Measurements from ENCODE around the gene MSRB2.
"Not testable (repeated sequence)": the region's sequence is repeated elsewhere in the genome, so short reads cannot be mapped to it uniquely, and the experiment has no call there.

Gene MSRB2

DNA sequence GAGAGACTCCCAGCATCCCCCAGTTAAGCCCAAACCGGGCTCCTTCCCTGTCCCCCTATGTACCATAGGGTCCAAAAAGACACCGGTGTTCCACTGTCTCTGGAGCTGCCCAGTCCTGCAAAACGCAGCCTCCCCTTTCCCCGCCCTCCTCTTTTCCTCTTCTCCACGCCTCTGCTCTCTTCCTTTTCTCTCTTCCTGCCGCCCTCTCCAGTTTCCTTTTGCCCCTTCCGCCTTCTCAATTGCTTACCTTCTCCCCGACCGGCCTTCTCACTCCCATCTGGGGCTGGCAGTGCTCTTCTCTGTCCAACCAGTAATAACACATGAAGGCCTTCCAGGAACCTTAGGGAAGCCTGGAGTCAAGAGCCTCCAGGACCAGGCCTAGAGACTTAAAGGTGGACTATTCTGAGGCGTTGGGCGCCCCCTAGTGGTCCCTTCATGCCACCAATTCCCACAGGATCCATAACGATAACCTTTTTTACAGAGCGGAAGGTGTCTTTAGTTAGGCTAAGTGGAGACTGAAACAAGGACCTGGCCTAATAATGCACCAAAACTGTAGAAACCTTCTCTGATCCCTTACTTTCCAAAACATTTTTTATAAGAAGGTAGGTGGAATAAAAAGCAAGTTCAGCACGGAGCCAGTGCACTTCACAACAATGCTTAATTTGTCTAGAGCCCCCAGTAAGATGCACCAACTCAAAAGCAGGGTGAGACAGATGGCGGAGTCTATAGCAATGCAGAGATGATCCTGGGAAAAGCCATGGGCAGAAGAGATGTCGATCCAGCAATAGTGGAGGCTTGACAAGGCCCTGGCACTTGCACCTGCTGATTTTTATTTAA is 27.2 kb upstream of the MSRB2 start:
- Histone ChIP-seq H3K9me3 (ENCODE audit: control insufficient read depth, insufficient read depth, low read length) (no peaks in the 10 kb centered on the region), H3K27me3 (ENCODE audit: control insufficient read depth, low read length) (peaks cover 17% of the 10 kb centered on the region), H3K4me2 (ENCODE audit: low read length) (no peak overlapping the region), H3K4me3 (ENCODE audit: low read length) (no peak overlapping the region), H4K20me1 (ENCODE audit: control insufficient read depth, insufficient read depth, low read depth, low read length) (no peaks in the 10 kb centered on the region), H3F3A (ENCODE audit: control insufficient read depth, insufficient read depth) (no peaks in the 10 kb centered on the region), H3K27ac (ENCODE audit: low read depth, low read length) (no peak overlapping the region), H3K4me1 (ENCODE audit: control insufficient read depth, low read length) (no peaks in the 10 kb centered on the region), H3K79me2 (ENCODE audit: control insufficient read depth, low read length) (no peaks in the 10 kb centered on the region), H3K36me3 (ENCODE audit: control insufficient read depth, low read length) (no peaks in the 10 kb centered on the region), H3K9me2 (replicated peaks; ENCODE audit: control insufficient read depth, low read length) (no peaks in the 10 kb centered on the region)
- TF ChIP-seq, protein P1, sequence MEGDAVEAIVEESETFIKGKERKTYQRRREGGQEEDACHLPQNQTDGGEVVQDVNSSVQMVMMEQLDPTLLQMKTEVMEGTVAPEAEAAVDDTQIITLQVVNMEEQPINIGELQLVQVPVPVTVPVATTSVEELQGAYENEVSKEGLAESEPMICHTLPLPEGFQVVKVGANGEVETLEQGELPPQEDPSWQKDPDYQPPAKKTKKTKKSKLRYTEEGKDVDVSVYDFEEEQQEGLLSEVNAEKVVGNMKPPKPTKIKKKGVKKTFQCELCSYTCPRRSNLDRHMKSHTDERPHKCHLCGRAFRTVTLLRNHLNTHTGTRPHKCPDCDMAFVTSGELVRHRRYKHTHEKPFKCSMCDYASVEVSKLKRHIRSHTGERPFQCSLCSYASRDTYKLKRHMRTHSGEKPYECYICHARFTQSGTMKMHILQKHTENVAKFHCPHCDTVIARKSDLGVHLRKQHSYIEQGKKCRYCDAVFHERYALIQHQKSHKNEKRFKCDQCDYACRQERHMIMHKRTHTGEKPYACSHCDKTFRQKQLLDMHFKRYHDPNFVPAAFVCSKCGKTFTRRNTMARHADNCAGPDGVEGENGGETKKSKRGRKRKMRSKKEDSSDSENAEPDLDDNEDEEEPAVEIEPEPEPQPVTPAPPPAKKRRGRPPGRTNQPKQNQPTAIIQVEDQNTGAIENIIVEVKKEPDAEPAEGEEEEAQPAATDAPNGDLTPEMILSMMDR (IDR thresholded peaks at IDR 0.05; ENCODE audit: low read depth, low read length, poor library complexity, severe bottlenecking): peak; percentile 92
- TF ChIP-seq EZH2phosphoT487 (IDR thresholded peaks at IDR 0.05; ENCODE audit: borderline replicate concordance, low read length): no peak

DNA sequence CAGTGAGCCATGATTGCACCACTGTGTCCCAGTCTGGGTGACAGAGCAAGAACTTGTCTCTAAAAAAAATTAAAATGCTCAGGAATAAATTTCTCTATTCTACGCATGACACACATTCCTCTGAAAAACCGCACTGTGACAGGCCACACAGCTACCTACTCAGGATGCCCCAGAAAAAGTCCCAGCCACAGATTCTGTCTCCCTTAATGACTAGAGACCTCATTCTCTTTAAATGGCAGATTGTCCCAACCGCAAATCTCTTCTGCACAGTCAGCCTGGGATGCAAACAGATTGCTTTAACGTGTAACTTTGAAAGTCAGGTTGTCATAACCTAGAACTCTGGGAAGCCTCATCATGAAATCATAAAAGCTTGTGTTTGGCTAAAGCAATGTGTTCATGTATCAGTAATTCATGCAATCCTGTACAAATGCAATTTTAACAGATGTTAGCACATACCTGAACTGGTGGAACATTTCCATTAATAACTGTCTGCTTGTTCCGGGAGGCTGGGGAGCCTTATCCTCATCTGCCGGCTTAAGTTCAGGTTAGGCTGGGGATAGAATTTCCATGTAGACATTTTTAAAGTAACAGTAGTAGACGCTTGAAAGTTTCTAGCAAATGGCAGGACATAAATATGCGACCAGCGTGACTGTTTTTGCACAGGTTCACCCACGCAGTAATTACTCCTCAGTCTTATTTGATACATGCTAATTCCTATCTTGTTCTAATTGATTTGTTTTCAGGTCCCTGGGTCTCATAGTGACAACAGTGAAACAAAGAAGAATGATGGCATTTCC is 26.2 kb upstream of the MSRB2 start:
- Histone ChIP-seq H3K27me3 (ENCODE audit: control insufficient read depth, low read length) (peaks cover 21% of the 10 kb centered on the region), H3K4me3 (ENCODE audit: low read length) (no peak overlapping the region), H3K79me2 (ENCODE audit: control insufficient read depth, low read length) (no peaks in the 10 kb centered on the region), H3K36me3 (ENCODE audit: control insufficient read depth, low read length) (no peaks in the 10 kb centered on the region), H4K20me1 (ENCODE audit: control insufficient read depth, insufficient read depth, low read depth, low read length) (no peaks in the 10 kb centered on the region), H3F3A (ENCODE audit: control insufficient read depth, insufficient read depth) (no peaks in the 10 kb centered on the region), H3K4me2 (ENCODE audit: low read length) (no peak overlapping the region), H3K9me3 (ENCODE audit: control insufficient read depth, insufficient read depth, low read length) (no peaks in the 10 kb centered on the region), H3K9me2 (replicated peaks; ENCODE audit: control insufficient read depth, low read length) (no peaks in the 10 kb centered on the region), H3K4me1 (ENCODE audit: control insufficient read depth, low read length) (no peaks in the 10 kb centered on the region), H3K27ac (ENCODE audit: low read depth, low read length) (no peak overlapping the region)
- TF ChIP-seq EZH2phosphoT487 (IDR thresholded peaks at IDR 0.05; ENCODE audit: borderline replicate concordance, low read length): no peak
- TF ChIP-seq, protein P1 (IDR thresholded peaks at IDR 0.05; ENCODE audit: low read depth, low read length, poor library complexity, severe bottlenecking): no peak

DNA sequence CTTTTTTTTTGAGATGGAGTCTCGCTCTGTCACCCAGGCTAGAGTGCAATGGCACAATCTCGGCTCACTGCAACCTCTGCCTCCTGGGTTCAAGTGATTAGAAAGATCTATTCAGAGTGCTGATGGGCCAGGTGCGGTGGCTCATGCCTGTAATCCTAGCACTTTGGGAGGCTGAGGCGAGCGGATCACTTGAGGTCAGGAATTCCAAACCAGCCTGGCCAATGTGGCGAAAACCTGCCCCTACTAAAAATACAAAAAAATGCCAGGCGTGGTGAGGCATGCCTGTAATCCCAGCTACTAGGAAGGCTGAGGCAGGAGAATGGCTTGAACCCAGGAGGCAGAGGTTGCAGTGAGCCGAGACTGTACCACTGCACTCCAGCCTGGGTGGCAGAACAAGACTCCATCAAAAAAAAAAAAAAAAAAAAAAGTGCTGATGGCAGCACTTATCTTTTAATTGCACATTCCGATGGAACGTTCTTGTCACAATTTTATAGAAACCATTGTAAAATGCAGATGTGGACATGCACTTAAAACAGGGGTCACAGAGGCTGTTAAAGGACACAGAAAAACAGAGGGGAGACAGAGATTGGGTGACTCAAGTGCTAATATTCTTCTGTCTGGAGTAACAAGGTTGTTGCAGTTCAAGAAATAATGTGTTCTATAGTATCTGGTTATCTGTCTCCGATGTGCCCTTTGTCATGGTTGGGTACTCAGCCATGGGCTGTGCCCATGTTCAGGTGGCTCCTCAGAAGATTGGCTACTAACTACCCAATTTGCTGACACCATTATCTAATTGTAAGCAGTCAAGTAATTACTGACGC is 25.1 kb upstream of the MSRB2 start:
- H3K79me2 ChIP-seq (ENCODE audit: control insufficient read depth, low read length); H4K20me1 ChIP-seq (ENCODE audit: control insufficient read depth, insufficient read depth, low read depth, low read length); H3K4me2 ChIP-seq (ENCODE audit: low read length); H3F3A ChIP-seq (ENCODE audit: control insufficient read depth, insufficient read depth); H3K9me3 ChIP-seq (ENCODE audit: control insufficient read depth, insufficient read depth, low read length); H3K36me3 ChIP-seq (ENCODE audit: control insufficient read depth, low read length); H3K4me3 ChIP-seq (ENCODE audit: low read length); H3K27ac ChIP-seq (ENCODE audit: low read depth, low read length); H3K9me2 ChIP-seq (replicated peaks; ENCODE audit: control insufficient read depth, low read length); H3K4me1 ChIP-seq (ENCODE audit: control insufficient read depth, low read length): not testable (repeated sequence)
- H3K27me3 ChIP-seq (ENCODE audit: control insufficient read depth, low read length): peaks cover 24% of the 10 kb centered on the region
